H1 (cell line): ENCODE results near the gene PTPRJ. TPM values are rescaled to one million over a fixed set of nuclear protein-coding genes. Genes with fewer than 3 reads are reported as not detected.

ENCODE experiments used
- CTCF ChIA-PET: fragments of 300-600 bp; sonication (Branson Sonifier 250); formaldehyde crosslinking; loops from one replicate; lab custom pipeline; 2021; ENCODE audit not compliant: partially characterized antibody; lab: Charles Lee
- POLR2A ChIA-PET: fragments of 300-600 bp; sonication (Branson Sonifier 250); formaldehyde crosslinking; loops from one replicate; lab custom pipeline; 2021; ENCODE audit warnings: inconsistent platforms; ENCODE audit not compliant: partially characterized antibody; lab: Charles Lee
- DNase-seq, 2 experiments: peaks; one replicate each; pipeline versions ENCODE4 v3.0.0 to v3.0.0-alpha.2; 2010 to 2022; ENCODE audit warnings: low spot score in 2 of 2, low read depth in 1 of 2, mixed read lengths in 1 of 2
- FAIRE-seq: peaks from 2 replicates; lab custom pipeline; 2011; peaks lifted over from hg19 to GRCh38; lab: Jason Lieb, UNC
- H2AFZ ChIP-seq: 2 replicates; pipeline ENCODE4 v1.8.1; 2012; ENCODE audit warnings: low read length, inconsistent platforms
- H2AK5ac ChIP-seq: 2 replicates; pipeline ENCODE4 v1.6.1; 2013; ENCODE audit warnings: low read depth, low read length
- H2BK120ac ChIP-seq: replicated peaks from 2 replicates; pipeline ENCODE3; 2013; ENCODE audit warnings: low read depth, low read length, inconsistent platforms
- H2BK12ac ChIP-seq: 2 replicates; pipeline ENCODE4 v1.6.1; 2013; ENCODE audit warnings: low read depth, low read length
- H2BK15ac ChIP-seq: 2 replicates; pipeline ENCODE4 v1.6.1; 2013; ENCODE audit warnings: low read length
- H2BK20ac ChIP-seq: 2 replicates; pipeline ENCODE4 v1.6.1; 2013; ENCODE audit warnings: low read length
- H2BK5ac ChIP-seq: 2 replicates; pipeline ENCODE4 v1.6.1; 2013; ENCODE audit warnings: low read depth, low read length
- H3K14ac ChIP-seq: 2 replicates; pipeline ENCODE4 v1.6.1; 2013; ENCODE audit warnings: inconsistent platforms; ENCODE audit not compliant: insufficient read length
- H3K18ac ChIP-seq: 2 replicates; pipeline ENCODE4 v1.6.1; 2013; ENCODE audit warnings: low read length; ENCODE audit errors: extremely low read depth
- H3K23ac ChIP-seq: 2 replicates; pipeline ENCODE4 v1.6.1; 2013; ENCODE audit warnings: inconsistent platforms; ENCODE audit not compliant: insufficient read length
- H3K23me2 ChIP-seq: 2 replicates; pipeline ENCODE4 v1.6.1; 2013; ENCODE audit warnings: low read depth, low read length
- H3K27ac ChIP-seq: 2 replicates; pipeline ENCODE4 v1.6.1; 2011; ENCODE audit warnings: low read depth, low read length, inconsistent platforms
- H3K27me3 ChIP-seq, 4 experiments: replicated peaks in 1 of 4; 1 replicate in 1 of 4; 2 replicates in 3 of 4; pipeline versions ENCODE4 v1.6.1 to v1.8.1; 2011 to 2013; ENCODE audit warnings: low read length in 3 of 4, mild to moderate bottlenecking in 3 of 4, inconsistent platforms in 2 of 4, mixed read lengths in 2 of 4, moderate library complexity in 1 of 4; ENCODE audit not compliant: control insufficient read depth in 3 of 4, insufficient read depth in 3 of 4; ENCODE audit errors: extremely low read depth in 1 of 4
- H3K36me3 ChIP-seq, 4 experiments: 2 replicates each; pipeline versions ENCODE4 v1.6.1 to v1.8.1; 2011 to 2013; ENCODE audit warnings: mild to moderate bottlenecking in 4 of 4, low read length in 3 of 4, moderate library complexity in 2 of 4, control low read depth in 1 of 4, inconsistent platforms in 1 of 4; ENCODE audit not compliant: insufficient read depth in 4 of 4, control insufficient read depth in 2 of 4
- H3K4ac ChIP-seq: replicated peaks from 2 replicates; pipeline ENCODE3; 2013; ENCODE audit warnings: low read length, low read depth, mixed read lengths, inconsistent platforms; ENCODE audit not compliant: insufficient read length
- H3K4me1 ChIP-seq, 4 experiments: replicated peaks in 1 of 4; 1 replicate in 1 of 4; 2 replicates in 3 of 4; pipeline versions ENCODE4 v1.6.1 to v1.8.1; 2011 to 2013; ENCODE audit warnings: low read length in 3 of 4, inconsistent platforms in 2 of 4, mixed read lengths in 1 of 4; ENCODE audit not compliant: insufficient read depth in 4 of 4, control insufficient read depth in 3 of 4
- H3K4me2 ChIP-seq, 2 experiments: 2 replicates each; pipeline versions ENCODE4 v1.6.1 to v1.8.1; 2011 to 2013; ENCODE audit warnings: low read depth in 2 of 2, low read length in 2 of 2, control low read depth in 1 of 2, inconsistent platforms in 1 of 2, mild to moderate bottlenecking in 1 of 2; ENCODE audit not compliant: insufficient read depth in 1 of 2
- H3K4me3 ChIP-seq, 4 experiments: fragments of 200-600, 300-600 bp in 1 of 4; sonication (generic), shearing (Covaris generic), sonication (Bioruptor Twin) in 1 of 4; 2 replicates each; pipeline versions ENCODE4 v1.5.1 to v1.8.1; 2011 to 2016; ENCODE audit warnings: low read length in 4 of 4, low read depth in 3 of 4, control low read depth in 2 of 4, inconsistent platforms in 2 of 4, mild to moderate bottlenecking in 2 of 4, mixed read lengths in 1 of 4, moderate library complexity in 1 of 4; ENCODE audit not compliant: insufficient read depth in 2 of 4; ENCODE audit errors: extremely low read depth in 1 of 4
- H3K56ac ChIP-seq: replicated peaks from 2 replicates; pipeline ENCODE3; 2013; ENCODE audit warnings: low read depth, mild to moderate bottlenecking, mixed read lengths, low read length, inconsistent platforms; ENCODE audit not compliant: insufficient read length
- H3K79me1 ChIP-seq: 2 replicates; pipeline ENCODE4 v1.6.1; 2013; ENCODE audit warnings: low read depth, low read length, control low read depth
- H3K79me2 ChIP-seq, 2 experiments: 2 replicates each; pipeline versions ENCODE4 v1.6.1 to v1.8.1; 2012 to 2013; ENCODE audit warnings: low read length in 2 of 2, mild to moderate bottlenecking in 2 of 2, inconsistent platforms in 1 of 2; ENCODE audit not compliant: insufficient read depth in 2 of 2, control insufficient read depth in 1 of 2
- H3K9ac ChIP-seq, 4 experiments: replicated peaks in 1 of 4; 1 replicate in 1 of 4; 2 replicates in 3 of 4; pipeline versions ENCODE4 v1.6.1 to v1.8.1; 2011 to 2013; ENCODE audit warnings: low read depth in 3 of 4, low read length in 3 of 4, control low read depth in 2 of 4, mild to moderate bottlenecking in 2 of 4, moderate library complexity in 2 of 4, inconsistent platforms in 1 of 4; ENCODE audit errors: extremely low read depth in 1 of 4
- H3K9me3 ChIP-seq, 2 experiments: 2 replicates each; pipeline versions ENCODE4 v1.6.1 to v1.8.1; 2012 to 2013; ENCODE audit warnings: mild to moderate bottlenecking in 2 of 2, moderate library complexity in 2 of 2, control low read depth in 1 of 2, inconsistent platforms in 1 of 2, low read depth in 1 of 2, low read length in 1 of 2, mixed read lengths in 1 of 2; ENCODE audit not compliant: insufficient read depth in 2 of 2
- H4K20me1 ChIP-seq, 2 experiments: replicated peaks in 1 of 2; 2 replicates each; pipeline versions ENCODE3 to v1.8.1; 2011 to 2013; ENCODE audit warnings: inconsistent platforms in 2 of 2, low read length in 2 of 2, mild to moderate bottlenecking in 1 of 2; ENCODE audit not compliant: insufficient read depth in 2 of 2, control insufficient read depth in 1 of 2
- H4K5ac ChIP-seq: 2 replicates; pipeline ENCODE4 v1.6.1; 2013; ENCODE audit warnings: low read length, low read depth, mixed read lengths, inconsistent platforms; ENCODE audit not compliant: insufficient read length
- H4K8ac ChIP-seq: 2 replicates; pipeline ENCODE4 v1.8.0; 2013; ENCODE audit warnings: mild to moderate bottlenecking, moderate library complexity, low read length, inconsistent platforms; ENCODE audit not compliant: insufficient read depth; ENCODE audit errors: extremely low read depth
- H4K91ac ChIP-seq: replicated peaks from 2 replicates; pipeline ENCODE3; 2013; ENCODE audit warnings: low read length, mixed read lengths, inconsistent platforms; ENCODE audit not compliant: insufficient read length
- CHD2 ChIP-seq: IDR thresholded peaks from 2 replicates; pipeline ENCODE4 v1.6.1; 2012; ENCODE audit warnings: low read length, improper control_type of control experiment
- GTF2F1 ChIP-seq: IDR thresholded peaks from 2 replicates; pipeline ENCODE4 v1.6.1; 2012; ENCODE audit warnings: low read depth, low read length, improper control_type of control experiment, borderline replicate concordance
- MAX ChIP-seq: IDR thresholded peaks from 2 replicates; pipeline ENCODE4 v1.6.1; 2012; ENCODE audit warnings: inconsistent platforms
- NRF1 ChIP-seq: IDR thresholded peaks from 2 replicates; pipeline ENCODE4 v1.6.1; 2011; ENCODE audit warnings: mild to moderate bottlenecking, low read depth, low read length, improper control_type of control experiment
- SIX5 ChIP-seq: IDR thresholded peaks from 2 replicates; pipeline ENCODE4 v1.6.1; 2011; ENCODE audit warnings: mild to moderate bottlenecking, low read depth, low read length
- SP1 ChIP-seq: IDR thresholded peaks from 2 replicates; pipeline ENCODE4 v1.6.1; 2011; ENCODE audit warnings: low read depth, low read length
- WGBS, 2 experiments: shearing (Covaris generic) in 1 of 2; methylation state at CpG; one replicate each; pipeline versions ENCODE4 v1.1.6 to v1.1.7; 2013 to 2015; ENCODE audit warnings: low lambda C conversion rate in 2 of 2, mixed read lengths in 2 of 2, inconsistent platforms in 1 of 2, low coverage in 1 of 2, missing lambda C conversion rate in 1 of 2; ENCODE audit not compliant: insufficient replicate concordance in 2 of 2, insufficient coverage in 1 of 2, insufficient read length in 1 of 2; ENCODE audit errors: extremely low coverage in 1 of 2, missing lambda C conversion rate in 1 of 2; 5-methylcytosine and 5-hydroxymethylcytosine counted together
- polyA plus RNA-seq, 7 experiments: library from polyadenylated mRNA; depleted of rRNA in 3 of 7; stranded (reverse) in 5 of 7; unstranded in 2 of 7; fragments of >200 nt in 5 of 7; fragments of 200-250 nt in 2 of 7; gene quantifications; 1 replicate in 5 of 7; 2 replicates in 1 of 7; 4 replicates in 1 of 7; pipeline versions ENCODE4 v1.2.1 to v1.2.3, GENCODE V29; 2011 to 2013; ENCODE audit warnings: missing spikeins in 2 of 7, mixed read lengths in 2 of 7
- total RNA-seq: library from RNA; stranded (reverse); fragmentation: NEBNext Ultra II Directional; extraction: Animal tissue kit (Norgen Biotek cat#: 25700); gene quantifications from 2 replicates; pipeline ENCODE4 v1.2.1, GENCODE V29; 2021

PTPRJ gene
- total and polyA plus RNA-seq, 2 of the 8 experiments (the other 6 are each of a cell fraction or from before 2014, with no cell fraction given): 4.4 to 22.6 TPM

- Histone ChIP-seq H3K18ac (no peak overlapping the region), H3K9me3 (no peaks in the 10 kb centered on the region), H4K20me1 (no peaks in the 10 kb centered on the region), H3K14ac (no peak overlapping the region), H3K79me2 (peaks cover 0 to 5% of the 10 kb centered on the region in 2 experiments; a peak in 2 of 4 replicates), H4K8ac (no peak overlapping the region), H3K56ac (no peak overlapping the region), H2BK15ac (no peak overlapping the region), H2BK12ac (no peak overlapping the region), H3K9ac (no peak overlapping the region), H3K4ac (no peak overlapping the region), H3K27ac (no peak overlapping the region), H3K23ac (no peak overlapping the region), H2BK120ac (no peak overlapping the region), H4K91ac (no peak overlapping the region), H3K79me1 (peaks cover 7% of the 10 kb centered on the region), H2AK5ac (no peak overlapping the region), H2BK5ac (no peak overlapping the region)
- ChIA-PET POLR2A (no interaction called here), CTCF (interaction anchor here (1.1 kb wide), 1 partner anchor 159 kb away, joined by 3 read pairs; no protein-coding TSS in a partner anchor)
- no peak for FAIRE-seq
- TF ChIP-seq SP1 (no peak), NRF1 (no peak), CHD2 (no peak), MAX (no peak), SIX5 (no peak), GTF2F1 (no peak)
- TF ChIP-seq, all 59 proteins: peak for 0
- Histone ChIP-seq H3K4me1 (peaks cover 3 to 24% (median 19%) of the 10 kb centered on the region in 4 experiments), H2AFZ (no peak overlapping the region), H2BK20ac (no peak overlapping the region), H3K36me3 (no peaks in the 10 kb centered on the region), H4K5ac (no peak overlapping the region), H3K4me3 (no peak overlapping the region), H3K23me2 (no peaks in the 10 kb centered on the region), H3K27me3 (no peaks in the 10 kb centered on the region), H3K4me2 (no peak overlapping the region)
- no peak for DNase-seq
- WGBS, 2 experiments: 93% methylated on average over 4 of the region's 4 CpGs; no CpG with 5 or more reads in 1 of the 2 experiments
These were observed 113.0 kb downstream of the PTPRJ start for GRCh38 chr11:48093323-48093722.
